SK-N-SH (cell line): ENCODE results near the gene TTC28. TPM values are rescaled to one million over a fixed set of nuclear protein-coding genes. Genes with fewer than 3 reads are reported as not detected.
A peak's percentile ranks its signal among the peaks of the same experiment; 100 is the strongest.

ENCODE experiments used
- CTCF ChIA-PET: fragments of 300-600, 350-600 bp; formaldehyde crosslinking; extraction: SDS; loops from one replicate; lab custom pipeline; 2021; lab: Yijun Ruan, JAX
- POLR2A ChIA-PET: fragments of 350-600 bp; sonication (Branson Sonifier 250); formaldehyde crosslinking; extraction: SDS; loops from one replicate; lab custom pipeline; 2020; ENCODE audit warnings: antibody characterized with exemption, inconsistent platforms; lab: Yijun Ruan, JAX
- DNase-seq: peaks from one replicate; pipeline ENCODE4 v3.0.0; 2012
- H2AFZ ChIP-seq: fragments of 200-600 bp; sonication (generic); 2 replicates; pipeline ENCODE4 v1.8.1; 2016; ENCODE audit warnings: antibody characterized with exemption, mild to moderate bottlenecking, low read depth
- H3F3A ChIP-seq: fragments of 200-600 bp; sonication (generic); replicated peaks from 2 replicates; pipeline ENCODE3; 2016; ENCODE audit warnings: antibody characterized with exemption, mild to moderate bottlenecking; ENCODE audit not compliant: insufficient read depth
- H3K27ac ChIP-seq, 2 experiments: fragments of 200-500 bp in 1 of 2; fragments of 200-600 bp in 1 of 2; sonication (Bioruptor generic) in 1 of 2; sonication (generic), shearing (Covaris generic) in 1 of 2; 2 replicates each; pipeline versions ENCODE4 v1.5.1 to v1.6.1; 2014 to 2016; ENCODE audit warnings: low read depth in 2 of 2, inconsistent platforms in 1 of 2, low read length in 1 of 2, mild to moderate bottlenecking in 1 of 2, mixed read lengths in 1 of 2
- H3K27me3 ChIP-seq: fragments of 200-600 bp; sonication (generic), shearing (Covaris generic); 2 replicates; pipeline ENCODE4 v1.6.1; 2016; ENCODE audit warnings: mixed run types; ENCODE audit not compliant: insufficient read depth
- H3K36me3 ChIP-seq, 2 experiments: fragments of 200-500 bp in 1 of 2; fragments of 200-600 bp in 1 of 2; sonication (Bioruptor generic) in 1 of 2; sonication (generic) in 1 of 2; replicated peaks in 1 of 2; 2 replicates each; pipeline versions ENCODE3 to v1.5.1; 2014 to 2016; ENCODE audit warnings: low read length in 1 of 2, mild to moderate bottlenecking in 1 of 2; ENCODE audit not compliant: insufficient read depth in 2 of 2, control insufficient read depth in 1 of 2
- H3K4me1 ChIP-seq, 2 experiments: fragments of 200-500 bp in 1 of 2; fragments of 200-600 bp in 1 of 2; sonication (Bioruptor generic) in 1 of 2; sonication (generic), shearing (Covaris generic) in 1 of 2; 2 replicates each; pipeline versions ENCODE4 v1.5.1 to v1.6.1; 2014 to 2016; ENCODE audit warnings: low read depth in 1 of 2, low read length in 1 of 2, mixed run types in 1 of 2; ENCODE audit not compliant: insufficient read depth in 2 of 2, control insufficient read depth in 1 of 2
- H3K4me2 ChIP-seq: fragments of 200-600 bp; sonication (generic), shearing (Covaris generic); 2 replicates; pipeline ENCODE4 v1.6.1; 2017; ENCODE audit warnings: mixed run types
- H3K4me3 ChIP-seq, 2 experiments: fragments of 200-500 bp in 1 of 2; fragments of 200-600 bp in 1 of 2; sonication (Bioruptor generic) in 1 of 2; sonication (generic), shearing (Covaris generic) in 1 of 2; 2 replicates each; pipeline versions ENCODE4 v1.5.1 to v1.8.1; 2014 to 2016; ENCODE audit warnings: low read depth in 2 of 2, inconsistent platforms in 1 of 2, low read length in 1 of 2, mild to moderate bottlenecking in 1 of 2, mixed read lengths in 1 of 2, moderate library complexity in 1 of 2
- H3K79me2 ChIP-seq: fragments of 200-600 bp; sonication (generic); 2 replicates; pipeline ENCODE4 v1.8.1; 2017; ENCODE audit warnings: mild to moderate bottlenecking; ENCODE audit not compliant: insufficient read depth
- H3K9ac ChIP-seq: fragments of 200-600 bp; sonication (generic); 2 replicates; pipeline ENCODE4 v1.6.1; 2017; ENCODE audit warnings: mixed run types
- H3K9me2 ChIP-seq: fragments of 200-600 bp; sonication (generic); 2 replicates; pipeline ENCODE4 v1.6.1; 2017; ENCODE audit warnings: mixed run types
- H3K9me3 ChIP-seq: fragments of 200-600 bp; sonication (generic); 2 replicates; pipeline ENCODE4 v1.6.1; 2017; ENCODE audit warnings: mixed run types, mild to moderate bottlenecking, moderate library complexity
- H4K20me1 ChIP-seq: fragments of 200-600 bp; sonication (generic); 2 replicates; pipeline ENCODE4 v1.6.1; 2017; ENCODE audit warnings: mild to moderate bottlenecking, mixed run types; ENCODE audit not compliant: insufficient read depth
- CHD2 ChIP-seq: fragments of 150-350 bp; IDR thresholded peaks from 2 replicates; pipeline ENCODE4 v1.6.1; 2018; ENCODE audit warnings: low read length; ENCODE audit not compliant: partially characterized antibody
- ELF1 ChIP-seq: IDR thresholded peaks from 2 replicates; pipeline ENCODE4 v1.4.0; 2012
- EP300 ChIP-seq, 2 experiments: IDR thresholded peaks; 2 replicates each; pipeline versions ENCODE4 v1.4.0 to v1.6.1; 2012; ENCODE audit warnings: borderline replicate concordance in 1 of 2, low read depth in 1 of 2, low read length in 1 of 2
- EZH2phosphoT487 ChIP-seq: fragments of 200-600 bp; sonication (generic); IDR thresholded peaks from 2 replicates; pipeline ENCODE4 v1.6.1; 2017; ENCODE audit warnings: low read depth, mixed run types, mild to moderate bottlenecking, antibody characterized with exemption, moderate library complexity, borderline replicate concordance
- FOSL2 ChIP-seq: IDR thresholded peaks from 2 replicates; pipeline ENCODE4 v1.4.0; 2012; ENCODE audit warnings: low read depth, mild to moderate bottlenecking, moderate library complexity, borderline replicate concordance
- GATA2 ChIP-seq: sonication (generic); formaldehyde crosslinking; IDR thresholded peaks from 2 replicates; pipeline ENCODE4 v1.5.0; 2020; ENCODE audit warnings: mild to moderate bottlenecking, missing genetic modification reagents
- MXI1 ChIP-seq: IDR thresholded peaks from 2 replicates; pipeline ENCODE4 v1.6.1; 2012; ENCODE audit warnings: mild to moderate bottlenecking, low read depth, low read length, improper control_type of control experiment
- NFIC ChIP-seq: IDR thresholded peaks from 2 replicates; pipeline ENCODE4 v1.4.0; 2012; ENCODE audit warnings: borderline replicate concordance
- RAD21 ChIP-seq: IDR thresholded peaks from 2 replicates; pipeline ENCODE4 v1.6.1; 2012; ENCODE audit warnings: mild to moderate bottlenecking, low read length
- TCF12 ChIP-seq: IDR thresholded peaks from 2 replicates; pipeline ENCODE4 v1.4.0; 2012
- TEAD4 ChIP-seq: IDR thresholded peaks from 2 replicates; pipeline ENCODE4 v1.4.0; 2012; ENCODE audit warnings: mild to moderate bottlenecking, borderline replicate concordance; ENCODE audit not compliant: insufficient read depth
- WGBS: methylation state at CpG from one replicate; pipeline ENCODE4 v1.1.6; 2017; ENCODE audit warnings: low lambda C conversion rate; 5-methylcytosine and 5-hydroxymethylcytosine counted together
- polyA plus RNA-seq, 3 experiments: library from polyadenylated mRNA; depleted of rRNA; stranded (reverse); fragments of >200 nt; gene quantifications; 2 replicates each; pipeline ENCODE4 v1.2.3, GENCODE V29; 2012
- TF ChIP-seq, protein P1 (sequence below): IDR thresholded peaks from 2 replicates; pipeline ENCODE4 v1.4.0; 2012; ENCODE audit warnings: low read depth
- TF ChIP-seq, protein P2 (sequence below): IDR thresholded peaks from 2 replicates; pipeline ENCODE4 v1.4.0; 2012; ENCODE audit warnings: low read depth, borderline replicate concordance
- TF ChIP-seq, protein P3 (sequence below): IDR thresholded peaks from 2 replicates; pipeline ENCODE4 v1.6.1; 2012; ENCODE audit warnings: mild to moderate bottlenecking, low read depth, low read length, moderate library complexity

TTC28 gene
- polyA plus RNA-seq, 1 of the 3 experiments (the other 2 are of a cell fraction) = 5.9 TPM

DNA sequence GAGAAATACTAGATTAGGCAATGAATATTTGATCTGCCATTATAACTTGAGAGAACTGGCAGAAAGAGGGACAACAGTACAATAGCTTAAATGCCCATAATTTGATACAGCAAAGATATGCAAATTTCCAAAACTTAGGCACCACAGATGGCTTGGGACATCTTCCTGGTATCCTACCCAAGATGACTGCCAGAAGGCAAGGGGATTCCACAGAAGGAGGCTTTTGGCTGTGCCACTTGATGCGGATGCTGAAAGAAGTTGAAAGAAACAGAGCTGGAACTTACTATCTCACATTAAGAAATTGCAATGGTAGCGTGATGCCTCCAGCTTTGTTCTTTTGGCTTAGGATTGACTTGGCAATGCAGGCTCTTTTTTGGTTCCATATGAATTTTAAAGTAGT lies 216.7 kb downstream of the TTC28 start:
- H2AFZ ChIP-seq = no peak overlapping the region
- POLR2A ChIA-PET = no interaction called here
- 100% methylated on average over 2 of the region's 2 CpGs for WGBS
- no peak overlapping the region for H3K27ac ChIP-seq
- no peaks in the 10 kb centered on the region for H3K9me2 ChIP-seq
- H3K27me3 ChIP-seq = no peaks in the 10 kb centered on the region
- H3K4me3 ChIP-seq = no peak overlapping the region
- no peaks in the 10 kb centered on the region; a peak in 1 of 4 replicates for H3K4me1 ChIP-seq
- no peaks in the 10 kb centered on the region for H3K9me3 ChIP-seq
- H4K20me1 ChIP-seq = no peaks in the 10 kb centered on the region
- CTCF ChIA-PET = interaction anchor here (0.9 to 1.6 kb wide), 3 partner anchors 11 to 393 kb away, joined by 3 to 4 read pairs (median 3); no protein-coding TSS in a partner anchor
- H3K36me3 ChIP-seq = no peaks in the 10 kb centered on the region
- DNase-seq = no peak
- H3K4me2 ChIP-seq = no peak overlapping the region
- TF ChIP-seq FOSL2 (no peak), EP300 (IDR thresholded peaks at IDR 0.05; ENCODE audit: borderline replicate concordance in 1 of 2, low read depth in 1 of 2, low read length in 1 of 2) (no peak)
- TF ChIP-seq, protein P1, sequence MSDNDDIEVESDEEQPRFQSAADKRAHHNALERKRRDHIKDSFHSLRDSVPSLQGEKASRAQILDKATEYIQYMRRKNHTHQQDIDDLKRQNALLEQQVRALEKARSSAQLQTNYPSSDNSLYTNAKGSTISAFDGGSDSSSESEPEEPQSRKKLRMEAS = no peak
- H3K9ac ChIP-seq = no peak overlapping the region
- H3F3A ChIP-seq = peaks cover 6% of the 10 kb centered on the region
- H3K79me2 ChIP-seq = no peaks in the 10 kb centered on the region

DNA sequence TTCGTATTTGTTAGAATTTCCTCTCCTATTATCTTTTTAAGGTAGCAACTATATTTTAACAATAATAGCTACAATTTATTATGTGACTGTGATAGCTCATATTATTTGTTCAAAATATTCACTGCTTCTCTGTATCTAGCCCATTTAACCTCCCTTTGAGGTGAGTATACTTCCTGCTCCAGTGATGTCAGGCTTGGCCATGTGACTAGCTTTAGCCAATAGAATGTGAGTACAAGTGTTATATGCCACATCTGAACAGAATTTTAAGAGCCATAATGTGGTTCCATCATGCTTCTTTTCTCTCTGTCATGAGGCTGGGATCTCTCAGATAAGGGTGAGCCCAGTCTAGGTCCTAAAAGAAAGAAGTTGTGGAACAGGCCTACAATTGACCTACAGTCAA lies 217.6 kb downstream of the TTC28 start:
- ChIA-PET POLR2A (no interaction called here), CTCF (interaction anchor here (0.6 to 1.6 kb wide), 3 partner anchors 10 to 394 kb away, joined by 3 read pairs; no protein-coding TSS in a partner anchor)
- no peak overlapping the region for H3K9ac ChIP-seq
- no peaks in the 10 kb centered on the region for H3K36me3 ChIP-seq
- H2AFZ ChIP-seq = no peak overlapping the region
- peaks cover 6% of the 10 kb centered on the region for H3F3A ChIP-seq
- no peaks in the 10 kb centered on the region for H4K20me1 ChIP-seq
- no peak for TF ChIP-seq EZH2phosphoT487
- TF ChIP-seq, protein P2, sequence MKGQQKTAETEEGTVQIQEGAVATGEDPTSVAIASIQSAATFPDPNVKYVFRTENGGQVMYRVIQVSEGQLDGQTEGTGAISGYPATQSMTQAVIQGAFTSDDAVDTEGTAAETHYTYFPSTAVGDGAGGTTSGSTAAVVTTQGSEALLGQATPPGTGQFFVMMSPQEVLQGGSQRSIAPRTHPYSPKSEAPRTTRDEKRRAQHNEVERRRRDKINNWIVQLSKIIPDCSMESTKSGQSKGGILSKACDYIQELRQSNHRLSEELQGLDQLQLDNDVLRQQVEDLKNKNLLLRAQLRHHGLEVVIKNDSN = peak; percentile 31; the same call in 1 of the 2 replicates
- no peak for TF ChIP-seq GATA2 (CRISPR knock-in tag)
- 92% methylated on average over 1 of the region's 1 CpG for WGBS
- no peaks in the 10 kb centered on the region for H3K79me2 ChIP-seq
- no peak for DNase-seq
- H3K27ac ChIP-seq = no peak overlapping the region
- H3K9me3 ChIP-seq = no peaks in the 10 kb centered on the region
- no peaks in the 10 kb centered on the region; a peak in 1 of 4 replicates for H3K4me1 ChIP-seq
- H3K27me3 ChIP-seq = no peaks in the 10 kb centered on the region
- H3K4me2 ChIP-seq = no peak overlapping the region
- no peak overlapping the region for H3K4me3 ChIP-seq
- no peaks in the 10 kb centered on the region for H3K9me2 ChIP-seq

DNA sequence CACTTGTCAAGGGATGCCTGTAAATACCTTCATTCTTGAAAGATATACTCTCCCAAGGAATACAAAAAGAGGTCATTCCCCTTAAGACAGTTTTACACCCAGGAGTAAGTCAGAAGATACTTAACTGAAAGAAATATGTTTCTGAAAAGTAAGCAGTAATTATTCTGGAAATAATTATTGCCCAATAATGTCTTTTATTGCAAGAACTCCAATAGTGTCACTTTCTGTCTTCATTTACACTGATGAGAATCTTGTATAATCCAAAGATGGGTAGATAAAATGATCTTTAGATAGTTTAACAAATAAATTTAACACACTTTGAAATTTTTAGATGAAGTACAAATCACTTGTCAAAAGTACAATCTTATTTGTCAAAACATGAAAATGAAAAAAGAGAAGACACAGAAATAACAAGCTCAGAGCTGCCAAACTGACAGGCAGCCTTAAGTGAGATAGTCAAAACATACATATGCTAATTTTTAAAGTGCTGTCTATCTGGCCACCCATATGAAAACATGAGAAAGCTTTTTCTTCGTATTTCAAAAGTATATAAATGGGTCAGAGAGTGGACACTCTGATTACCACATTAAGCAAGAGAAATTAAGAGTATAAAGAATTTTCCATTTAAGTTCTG lies 225.1 kb downstream of the TTC28 start:
- Histone ChIP-seq H2AFZ (no peak overlapping the region), H3K9me2 (no peaks in the 10 kb centered on the region), H3F3A (no peaks in the 10 kb centered on the region), H4K20me1 (no peaks in the 10 kb centered on the region), H3K4me2 (no peak overlapping the region), H3K79me2 (0 out of 2 replicates have a peak, but pooled peaks cover 6% of the 10 kb centered on the region), H3K4me1 (no peaks in the 10 kb centered on the region), H3K36me3 (no peaks in the 10 kb centered on the region), H3K9ac (no peak overlapping the region), H3K27ac (no peak overlapping the region), H3K4me3 (no peak overlapping the region), H3K27me3 (no peaks in the 10 kb centered on the region), H3K9me3 (no peaks in the 10 kb centered on the region)
- whole genome bisulfite sequencing = 83% methylated on average over 1 of the region's 1 CpG
- ChIA-PET POLR2A (no interaction called here), CTCF (interaction anchor here (1.3 to 1.5 kb wide), 2 partner anchors 12 to 16 kb away, joined by 3 to 5 read pairs; no protein-coding TSS in a partner anchor)
- no peak for DNase-seq
- TF ChIP-seq NFIC (no peak), TCF12 (no peak), CHD2 (no peak), EZH2phosphoT487 (no peak), ELF1 (no peak), RAD21 (no peak), MXI1 (no peak), TEAD4 (no peak)
- TF ChIP-seq, protein P2 = no peak
- TF ChIP-seq, protein P3, sequence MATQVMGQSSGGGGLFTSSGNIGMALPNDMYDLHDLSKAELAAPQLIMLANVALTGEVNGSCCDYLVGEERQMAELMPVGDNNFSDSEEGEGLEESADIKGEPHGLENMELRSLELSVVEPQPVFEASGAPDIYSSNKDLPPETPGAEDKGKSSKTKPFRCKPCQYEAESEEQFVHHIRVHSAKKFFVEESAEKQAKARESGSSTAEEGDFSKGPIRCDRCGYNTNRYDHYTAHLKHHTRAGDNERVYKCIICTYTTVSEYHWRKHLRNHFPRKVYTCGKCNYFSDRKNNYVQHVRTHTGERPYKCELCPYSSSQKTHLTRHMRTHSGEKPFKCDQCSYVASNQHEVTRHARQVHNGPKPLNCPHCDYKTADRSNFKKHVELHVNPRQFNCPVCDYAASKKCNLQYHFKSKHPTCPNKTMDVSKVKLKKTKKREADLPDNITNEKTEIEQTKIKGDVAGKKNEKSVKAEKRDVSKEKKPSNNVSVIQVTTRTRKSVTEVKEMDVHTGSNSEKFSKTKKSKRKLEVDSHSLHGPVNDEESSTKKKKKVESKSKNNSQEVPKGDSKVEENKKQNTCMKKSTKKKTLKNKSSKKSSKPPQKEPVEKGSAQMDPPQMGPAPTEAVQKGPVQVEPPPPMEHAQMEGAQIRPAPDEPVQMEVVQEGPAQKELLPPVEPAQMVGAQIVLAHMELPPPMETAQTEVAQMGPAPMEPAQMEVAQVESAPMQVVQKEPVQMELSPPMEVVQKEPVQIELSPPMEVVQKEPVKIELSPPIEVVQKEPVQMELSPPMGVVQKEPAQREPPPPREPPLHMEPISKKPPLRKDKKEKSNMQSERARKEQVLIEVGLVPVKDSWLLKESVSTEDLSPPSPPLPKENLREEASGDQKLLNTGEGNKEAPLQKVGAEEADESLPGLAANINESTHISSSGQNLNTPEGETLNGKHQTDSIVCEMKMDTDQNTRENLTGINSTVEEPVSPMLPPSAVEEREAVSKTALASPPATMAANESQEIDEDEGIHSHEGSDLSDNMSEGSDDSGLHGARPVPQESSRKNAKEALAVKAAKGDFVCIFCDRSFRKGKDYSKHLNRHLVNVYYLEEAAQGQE = no peak
